Endothelial cell (in vitro differentiated cells): Measurements from ENCODE around the gene ZNF497. TPM values are rescaled to one million over a fixed set of nuclear protein-coding genes. Genes with fewer than 3 reads are reported as not detected.

ENCODE experiments used
- DNase-seq: peaks from one replicate; pipeline ENCODE4 v3.0.0; 2021; ENCODE audit warnings: low spot score
- H3K27ac Mint-ChIP-seq: one replicate; pipeline ENCODE4 v1.8.0; 2021; ENCODE audit warnings: mixed read lengths, inconsistent platforms; ENCODE audit not compliant: unreplicated experiment
- H3K27me3 Mint-ChIP-seq: one replicate; pipeline ENCODE4 v1.8.0; 2021; ENCODE audit warnings: mild to moderate bottlenecking, moderate library complexity, mixed read lengths, inconsistent platforms; ENCODE audit not compliant: unreplicated experiment
- H3K36me3 Mint-ChIP-seq: one replicate; pipeline ENCODE4 v1.8.0; 2021; ENCODE audit warnings: mild to moderate bottlenecking, low read depth, mixed read lengths, inconsistent platforms; ENCODE audit not compliant: unreplicated experiment
- H3K4me1 Mint-ChIP-seq: one replicate; pipeline ENCODE4 v1.8.0; 2021; ENCODE audit warnings: mild to moderate bottlenecking, mixed read lengths, inconsistent platforms; ENCODE audit not compliant: unreplicated experiment
- H3K4me3 Mint-ChIP-seq: one replicate; pipeline ENCODE4 v1.8.0; 2021; ENCODE audit warnings: mild to moderate bottlenecking, mixed read lengths, inconsistent platforms; ENCODE audit not compliant: unreplicated experiment
- H3K9me3 Mint-ChIP-seq: one replicate; pipeline ENCODE4 v1.8.0; 2021; ENCODE audit warnings: mixed read lengths, inconsistent platforms; ENCODE audit not compliant: unreplicated experiment
- CTCF ChIP-seq: fragments of 200-600 bp; sonication (generic); IDR thresholded peaks from one replicate; pipeline ENCODE4 v1.5.0; 2021; ENCODE audit warnings: antibody characterized with exemption; ENCODE audit not compliant: unreplicated experiment
- total RNA-seq: library from RNA; stranded (reverse); fragmentation: NEBNext Ultra II Directional; extraction: Animal tissue kit (Norgen Biotek cat#: 25700); gene quantifications from one replicate; pipeline ENCODE4 v1.2.1, GENCODE V29; 2021; ENCODE audit not compliant: unreplicated experiment

The ZNF497 gene
- total RNA-seq, 1 donor from 2014 or later = 3.6 TPM

GRCh38 chr19:58355908-58356765, 6.4 kb downstream of the ZNF497 start:
- Mint-ChIP-seq H3K9me3 (no peaks in the 10 kb centered on the region), H3K4me3 (no peak overlapping the region)
- no peak for DNase-seq

GRCh38 chr19:58355215-58355796, 7.2 kb downstream of the ZNF497 start:
- no peak for DNase-seq
- peaks cover 14% of the 10 kb centered on the region for H3K27me3 Mint-ChIP-seq
- H3K4me3 Mint-ChIP-seq = peak overlapping the region; percentile 31
- no peaks in the 10 kb centered on the region for H3K9me3 Mint-ChIP-seq
- H3K36me3 Mint-ChIP-seq = peaks cover 10% of the 10 kb centered on the region
- H3K27ac Mint-ChIP-seq = peak overlapping the region; percentile 36
- TF ChIP-seq CTCF = no peak
- H3K4me1 Mint-ChIP-seq = no peaks in the 10 kb centered on the region

More at GRCh38 chr19:58355908-58356765, 6.4 kb downstream of the ZNF497 start:
- no peaks in the 10 kb centered on the region for H3K4me1 Mint-ChIP-seq
- no peak for TF ChIP-seq CTCF
- no peak overlapping the region for H3K27ac Mint-ChIP-seq
- H3K27me3 Mint-ChIP-seq = peaks cover 14% of the 10 kb centered on the region
- H3K36me3 Mint-ChIP-seq = peaks cover 10% of the 10 kb centered on the region

- no peak for DNase-seq
- H3K9me3 Mint-ChIP-seq = no peaks in the 10 kb centered on the region
- H3K4me3 Mint-ChIP-seq = no peak overlapping the region
- no peak overlapping the region for H3K27ac Mint-ChIP-seq
- H3K27me3 Mint-ChIP-seq = peaks cover 17% of the 10 kb centered on the region
- no peak for TF ChIP-seq CTCF
- H3K36me3 Mint-ChIP-seq = peaks cover 9% of the 10 kb centered on the region
- H3K4me1 Mint-ChIP-seq = peaks cover 1% of the 10 kb centered on the region
Measured at GRCh38 chr19:58354478-58355030, 8.0 kb downstream of the ZNF497 start.

GRCh38 chr19:58353717-58354477, 8.7 kb downstream of the ZNF497 start:
- Mint-ChIP-seq H3K27me3 (peaks cover 15% of the 10 kb centered on the region), H3K4me3 (no peak overlapping the region), H3K4me1 (peaks cover 4% of the 10 kb centered on the region), H3K27ac (no peak overlapping the region), H3K9me3 (no peaks in the 10 kb centered on the region), H3K36me3 (peaks cover 12% of the 10 kb centered on the region)
- no peak for TF ChIP-seq CTCF
- DNase-seq = no peak
